Heart right ventricle (tissue), 16 donors: ENCODE results near the gene KPNA6. TPM values are rescaled to one million over a fixed set of nuclear protein-coding genes. Genes with fewer than 3 reads are reported as not detected.

Source experiments
- ATAC-seq, 8 donors: fragments of 200-7000 bp; cut with Tn5 transposase; one replicate each; pipeline ENCODE4 v1.9.1; 2020; ENCODE audit warnings: mild to moderate bottlenecking in 8 of 8, moderate library complexity in 8 of 8, moderate number of reproducible peaks in 1 of 8
- DNase-seq, 2 donors: peaks; one replicate each; pipeline ENCODE4 v3.0.0-alpha.2; 2020
- H3K27ac ChIP-seq, 10 donors: fragments of 200-600 bp; sonication (generic) in 2 of 10; one replicate each; pipeline versions ENCODE4 v1.5.0 to v1.8.0; 2020 to 2022; ENCODE audit warnings: mild to moderate bottlenecking in 3 of 10
- H3K27me3 ChIP-seq, 7 donors: fragments of 200-600 bp; one replicate each; pipeline ENCODE4 v1.8.0; 2021 to 2022; ENCODE audit warnings: mild to moderate bottlenecking in 2 of 7
- H3K36me3 ChIP-seq, 9 donors: fragments of 200-600 bp; sonication (generic) in 1 of 9; one replicate each; pipeline versions ENCODE4 v1.5.0 to v1.8.0; 2020 to 2022; ENCODE audit warnings: mild to moderate bottlenecking in 2 of 9
- H3K4me1 ChIP-seq, 9 donors: fragments of 200-600 bp; sonication (generic) in 1 of 9; one replicate each; pipeline versions ENCODE4 v1.5.0 to v1.8.0; 2020 to 2022; ENCODE audit warnings: mild to moderate bottlenecking in 4 of 9
- H3K4me3 ChIP-seq, 10 donors: fragments of 200-600 bp; sonication (generic) in 2 of 10; one replicate each; pipeline versions ENCODE4 v1.5.0 to v1.8.0; 2020 to 2022; ENCODE audit warnings: mild to moderate bottlenecking in 7 of 10, moderate library complexity in 2 of 10
- H3K9me3 ChIP-seq, 11 donors: fragments of 200-600 bp in 10 of 11; sonication (generic) in 2 of 11; one replicate each; pipeline versions ENCODE4 v1.5.0 to v1.8.0; 2013 to 2022; ENCODE audit warnings: mild to moderate bottlenecking in 2 of 11, control low read depth in 1 of 11, moderate library complexity in 1 of 11
- WGBS, 2 donors: extraction: QIAGEN DNeasy Blood & Tissue Kit; methylation state at CpG; one replicate each; pipeline ENCODE4 v1.1.7; 2013; ENCODE audit warnings: inconsistent platforms in 1 of 2; 5-methylcytosine and 5-hydroxymethylcytosine counted together
- intact Hi-C, 10 donors: fragments of 100-400 bp; cut with DNase I; formaldehyde crosslinking; loops; one replicate each; pipeline versions ENCODE4 v1.11.1 to v1.14.2; 2022
- polyA plus RNA-seq, 2 donors: library from polyadenylated mRNA; stranded (reverse); fragments of 200-250 nt; gene quantifications; one replicate each; pipeline ENCODE4 v1.2.3, GENCODE V29; 2013
- total RNA-seq, 10 donors: library from RNA; stranded (reverse); fragmentation: NEBNext Ultra II Directional in 3 of 10; extraction: Animal tissue kit (Norgen Biotek cat#: 25700) in 3 of 10; gene quantifications; one replicate each; pipeline versions ENCODE4 v1.2.1 to v1.2.4, GENCODE V29; 2021 to 2023
- TF ChIP-seq, protein P1 (sequence below), 9 donors: fragments of 200-600 bp; sonication (generic) in 2 of 9; IDR thresholded peaks; one replicate each; pipeline versions ENCODE4 v1.5.0 to v1.8.0; 2021 to 2022; ENCODE audit warnings: antibody characterized with exemption in 9 of 9, mild to moderate bottlenecking in 5 of 9, moderate library complexity in 1 of 9
- donor health status: Arrhythmogenic right ventricular cardiomyopathy.
- donor health status: ischemic (EF 13 %, LVEDD 7.1; RV severe dilation, severe dysfunction).
- donor health status: healthy with polysubstance abuse.
- donor health status: DM: no; HTN: yes; CAD: no.
- donor health status: DM: no; HTN: no; CAD: no.
- donor health status: ischemic (EF 25% LVEDD 6.9; RV normal size, moderate dysfunction).
- donor health status: ischemic (EF 25% LVEDD 5.7; RV mildly dilated, moderate dysfunction).
- donor health status: healthy.
- donor health status: DM: yes; HTN: yes; CAD: no.
- donor health status: Ischemic cardiomyopathy.
- donor health status: ischemic (EF 35%, LVEDD 5.7; RV mildly dilated, moderate dysfunction).
- donor health status: nonischemic (EF 11% LVEDD 7.7; RV severe dilation, severe dysfunction).
- donor health status: DM: yes; HTN: yes; CAD: no.
- donor health status: PGD.
- donor health status: ischemic (EF 29% LVEDD 5.4; RV normal size, mild dysfunction).
- donor health status: nonischemic (EF 23%, LVEDD 6.1; RV moderate dilation, normal function).

Gene KPNA6
- total and polyA plus RNA-seq, 12 donors, result 10.2 to 92.5 (median 81.7) TPM

GRCh38 chr1:32091591-32091990, 16.3 kb upstream of the KPNA6 start:
- TF ChIP-seq, protein P1, sequence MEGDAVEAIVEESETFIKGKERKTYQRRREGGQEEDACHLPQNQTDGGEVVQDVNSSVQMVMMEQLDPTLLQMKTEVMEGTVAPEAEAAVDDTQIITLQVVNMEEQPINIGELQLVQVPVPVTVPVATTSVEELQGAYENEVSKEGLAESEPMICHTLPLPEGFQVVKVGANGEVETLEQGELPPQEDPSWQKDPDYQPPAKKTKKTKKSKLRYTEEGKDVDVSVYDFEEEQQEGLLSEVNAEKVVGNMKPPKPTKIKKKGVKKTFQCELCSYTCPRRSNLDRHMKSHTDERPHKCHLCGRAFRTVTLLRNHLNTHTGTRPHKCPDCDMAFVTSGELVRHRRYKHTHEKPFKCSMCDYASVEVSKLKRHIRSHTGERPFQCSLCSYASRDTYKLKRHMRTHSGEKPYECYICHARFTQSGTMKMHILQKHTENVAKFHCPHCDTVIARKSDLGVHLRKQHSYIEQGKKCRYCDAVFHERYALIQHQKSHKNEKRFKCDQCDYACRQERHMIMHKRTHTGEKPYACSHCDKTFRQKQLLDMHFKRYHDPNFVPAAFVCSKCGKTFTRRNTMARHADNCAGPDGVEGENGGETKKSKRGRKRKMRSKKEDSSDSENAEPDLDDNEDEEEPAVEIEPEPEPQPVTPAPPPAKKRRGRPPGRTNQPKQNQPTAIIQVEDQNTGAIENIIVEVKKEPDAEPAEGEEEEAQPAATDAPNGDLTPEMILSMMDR (IDR thresholded peaks at IDR 0.05), result no peak
- 95% methylated on average over 15 of the region's 15 CpGs for WGBS, 2 donors
- intact Hi-C loops, result no loop called here

GRCh38 chr1:32094746-32095521, 12.9 kb upstream of the KPNA6 start:
- H3K4me3 ChIP-seq, result no peak overlapping the region
- DNase-seq (no peak), ATAC-seq (no peak)
- H3K27me3 ChIP-seq, result no peaks in the 10 kb centered on the region
- WGBS, 2 donors, result 93 to 95% methylated on average over 11 of the region's 11 CpGs
- H3K36me3 ChIP-seq, result peaks cover 0 to 98% (median 50%) of the 10 kb centered on the region in 9 donors
- H3K27ac ChIP-seq, result no peak overlapping the region
- intact Hi-C loops, result no loop called here
- no peaks in the 10 kb centered on the region for H3K4me1 ChIP-seq
- TF ChIP-seq, protein P1 (IDR thresholded peaks at IDR 0.05), result no peak
- H3K9me3 ChIP-seq, result no peaks in the 10 kb centered on the region

More at GRCh38 chr1:32091591-32091990, 16.3 kb upstream of the KPNA6 start:
- Histone ChIP-seq H3K27ac (no peak overlapping the region), H3K36me3 (peaks cover 0 to 97% (median 39%) of the 10 kb centered on the region in 9 donors), H3K4me1 (no peaks in the 10 kb centered on the region), H3K27me3 (no peaks in the 10 kb centered on the region), H3K9me3 (no peaks in the 10 kb centered on the region), H3K4me3 (no peak overlapping the region)
- DNase-seq (no peak), ATAC-seq (no peak)

DNA sequence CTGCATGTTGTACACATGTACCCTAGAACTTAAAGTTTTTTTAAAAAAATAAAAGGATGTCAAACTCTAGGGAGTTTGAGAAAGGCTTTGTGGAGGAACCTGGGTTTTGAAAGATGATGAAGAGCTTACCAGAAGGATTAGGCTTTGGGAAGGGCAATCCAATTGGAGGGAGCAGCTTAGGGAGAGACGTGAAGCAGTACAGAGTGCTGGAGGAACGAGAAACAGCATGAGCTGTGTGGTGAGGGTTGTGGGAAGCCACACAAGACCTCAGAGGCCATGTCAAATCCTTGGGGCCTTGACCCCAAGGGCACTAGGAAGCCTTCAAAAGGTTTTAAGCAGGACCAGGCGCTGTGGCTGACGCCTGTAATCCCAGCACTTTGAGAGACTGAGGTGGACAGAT, 8.4 kb upstream of the KPNA6 start:
- Histone ChIP-seq H3K27me3 (no peaks in the 10 kb centered on the region), H3K9me3 (no peaks in the 10 kb centered on the region), H3K4me3 (no peak overlapping the region), H3K4me1 (peaks cover 0 to 11% (median 5%) of the 10 kb centered on the region in 9 donors), H3K27ac (no peak overlapping the region), H3K36me3 (peaks cover 0 to 88% (median 29%) of the 10 kb centered on the region in 9 donors)
- intact Hi-C loops, result no loop called here
- no peak for DNase-seq
- TF ChIP-seq, protein P1 (IDR thresholded peaks at IDR 0.05), result no peak
- 88 to 93% methylated on average over 4 of the region's 4 CpGs for WGBS, 2 donors
- ATAC-seq, result no peak

- no peaks in the 10 kb centered on the region for H3K9me3 ChIP-seq
- no peaks in the 10 kb centered on the region for H3K27me3 ChIP-seq
- peak overlapping the region in 8 of 10 donors; percentile 29 to 73 (median 50) for H3K27ac ChIP-seq
- peak; percentile 36 to 75 for DNase-seq
- 50 to 65% methylated on average over 10 of the region's 10 CpGs for WGBS, 2 donors
- ATAC-seq, result peak; percentile 53 to 92 (median 84)
- TF ChIP-seq, protein P1 (IDR thresholded peaks at IDR 0.05), result no peak
- H3K4me1 ChIP-seq, result peaks cover 0 to 11% (median 5%) of the 10 kb centered on the region in 9 donors
- peaks cover 0 to 79% (median 22%) of the 10 kb centered on the region in 9 donors for H3K36me3 ChIP-seq
- intact Hi-C loops, result no loop called here
- no peak overlapping the region for H3K4me3 ChIP-seq
These were observed 7.5 kb upstream of the KPNA6 start for GRCh38 chr1:32100359-32100758.
